ENCODE measurements around the gene INTS1.

The INTS1 gene

GRCh38 chr7:1434891-1435670, 69.1 kb downstream of the INTS1 start:
- H3K4me1 Mint-ChIP-seq = peaks cover 4% of the 10 kb centered on the region
- no peaks in the 10 kb centered on the region for H3K36me3 Mint-ChIP-seq
- H3K9me3 Mint-ChIP-seq = no peaks in the 10 kb centered on the region
- no peak overlapping the region for H3K27ac Mint-ChIP-seq
- H3K27me3 Mint-ChIP-seq = peaks cover 1% of the 10 kb centered on the region
- no peak overlapping the region for H3K4me3 Mint-ChIP-seq

GRCh38 chr7:1434165-1434718, 69.9 kb downstream of the INTS1 start:
- no peak overlapping the region for H3K27ac Mint-ChIP-seq
- H3K9me3 Mint-ChIP-seq = no peaks in the 10 kb centered on the region
- no peaks in the 10 kb centered on the region for H3K36me3 Mint-ChIP-seq
- peaks cover 4% of the 10 kb centered on the region for H3K4me1 Mint-ChIP-seq
- H3K4me3 Mint-ChIP-seq = no peak overlapping the region
- peaks cover 1% of the 10 kb centered on the region for H3K27me3 Mint-ChIP-seq

- peaks cover 4% of the 10 kb centered on the region for H3K4me1 Mint-ChIP-seq
- no peak overlapping the region for H3K4me3 Mint-ChIP-seq
- H3K36me3 Mint-ChIP-seq = no peaks in the 10 kb centered on the region
- peaks cover 1% of the 10 kb centered on the region for H3K27me3 Mint-ChIP-seq
- no peaks in the 10 kb centered on the region for H3K9me3 Mint-ChIP-seq
- no peak overlapping the region for H3K27ac Mint-ChIP-seq
Observed at GRCh38 chr7:1433128-1433920, 70.9 kb downstream of the INTS1 start.

- Mint-ChIP-seq H3K9me3 (no peaks in the 10 kb centered on the region), H3K4me1 (peaks cover 4% of the 10 kb centered on the region), H3K27ac (peak overlapping the region; percentile 82), H3K36me3 (no peaks in the 10 kb centered on the region), H3K4me3 (no peak overlapping the region), H3K27me3 (peaks cover 1% of the 10 kb centered on the region)
Observed at GRCh38 chr7:1432411-1433082, 71.6 kb downstream of the INTS1 start.

- Mint-ChIP-seq H3K4me1 (peaks cover 4% of the 10 kb centered on the region), H3K27me3 (peaks cover 1% of the 10 kb centered on the region), H3K27ac (no peak overlapping the region), H3K36me3 (no peaks in the 10 kb centered on the region), H3K9me3 (no peaks in the 10 kb centered on the region), H3K4me3 (no peak overlapping the region)
Observed at GRCh38 chr7:1431634-1432380, 72.4 kb downstream of the INTS1 start.

GRCh38 chr7:1431226-1431625, 73.0 kb downstream of the INTS1 start:
- no peaks in the 10 kb centered on the region for H3K36me3 Mint-ChIP-seq

GRCh38 chr7:1430056-1430845, 73.9 kb downstream of the INTS1 start:
- Mint-ChIP-seq H3K36me3 (no peaks in the 10 kb centered on the region), H3K4me3 (no peak overlapping the region), H3K27me3 (peaks cover 1% of the 10 kb centered on the region), H3K4me1 (peaks cover 4% of the 10 kb centered on the region), H3K27ac (no peak overlapping the region), H3K9me3 (no peaks in the 10 kb centered on the region)

More at GRCh38 chr7:1431226-1431625, 73.0 kb downstream of the INTS1 start:
- Mint-ChIP-seq H3K4me3 (no peak overlapping the region), H3K27me3 (peaks cover 1% of the 10 kb centered on the region), H3K9me3 (no peaks in the 10 kb centered on the region), H3K27ac (no peak overlapping the region), H3K4me1 (peaks cover 4% of the 10 kb centered on the region)

- Mint-ChIP-seq H3K27ac (no peak overlapping the region), H3K4me1 (peaks cover 4% of the 10 kb centered on the region), H3K36me3 (peaks cover 2% of the 10 kb centered on the region), H3K4me3 (no peak overlapping the region), H3K27me3 (peaks cover 1% of the 10 kb centered on the region), H3K9me3 (no peaks in the 10 kb centered on the region)
Observed at GRCh38 chr7:1428941-1429501, 75.2 kb downstream of the INTS1 start.

GRCh38 chr7:1427064-1427657, 77.0 kb downstream of the INTS1 start:
- Mint-ChIP-seq H3K4me3 (no peak overlapping the region), H3K36me3 (peaks cover 2% of the 10 kb centered on the region)

GRCh38 chr7:1426474-1426873, 77.7 kb downstream of the INTS1 start:
- no peaks in the 10 kb centered on the region for H3K4me1 Mint-ChIP-seq
- H3K9me3 Mint-ChIP-seq = no peaks in the 10 kb centered on the region
- peaks cover 4% of the 10 kb centered on the region for H3K27me3 Mint-ChIP-seq
- peaks cover 2% of the 10 kb centered on the region for H3K36me3 Mint-ChIP-seq
- H3K4me3 Mint-ChIP-seq = no peak overlapping the region
- H3K27ac Mint-ChIP-seq = no peak overlapping the region

More at GRCh38 chr7:1427064-1427657, 77.0 kb downstream of the INTS1 start:
- no peaks in the 10 kb centered on the region for H3K4me1 Mint-ChIP-seq
- peaks cover 4% of the 10 kb centered on the region for H3K27me3 Mint-ChIP-seq
- no peak overlapping the region for H3K27ac Mint-ChIP-seq
- H3K9me3 Mint-ChIP-seq = no peaks in the 10 kb centered on the region

GRCh38 chr7:1425292-1426136, 78.7 kb downstream of the INTS1 start:
- no peaks in the 10 kb centered on the region for H3K9me3 Mint-ChIP-seq
- peaks cover 4% of the 10 kb centered on the region for H3K27me3 Mint-ChIP-seq
- peaks cover 2% of the 10 kb centered on the region for H3K36me3 Mint-ChIP-seq
- H3K4me3 Mint-ChIP-seq = no peak overlapping the region
- no peak overlapping the region for H3K27ac Mint-ChIP-seq
- no peaks in the 10 kb centered on the region for H3K4me1 Mint-ChIP-seq

GRCh38 chr7:1424041-1424440, 80.1 kb downstream of the INTS1 start:
- peaks cover 2% of the 10 kb centered on the region for H3K36me3 Mint-ChIP-seq
- H3K9me3 Mint-ChIP-seq = no peaks in the 10 kb centered on the region
- no peak overlapping the region for H3K27ac Mint-ChIP-seq
- no peaks in the 10 kb centered on the region for H3K4me1 Mint-ChIP-seq
- no peak overlapping the region for H3K4me3 Mint-ChIP-seq
- H3K27me3 Mint-ChIP-seq = peaks cover 4% of the 10 kb centered on the region

GRCh38 chr7:1423264-1423811, 80.9 kb downstream of the INTS1 start:
- H3K27me3 Mint-ChIP-seq = peaks cover 4% of the 10 kb centered on the region
- no peak overlapping the region for H3K27ac Mint-ChIP-seq
- H3K36me3 Mint-ChIP-seq = peaks cover 2% of the 10 kb centered on the region
- H3K4me1 Mint-ChIP-seq = peaks cover 4% of the 10 kb centered on the region
- no peak overlapping the region for H3K4me3 Mint-ChIP-seq
- no peaks in the 10 kb centered on the region for H3K9me3 Mint-ChIP-seq
